ENCODE data around the gene GGN.
A peak's percentile ranks its signal among the peaks of the same experiment; 100 is the strongest.

GGN gene

DNA sequence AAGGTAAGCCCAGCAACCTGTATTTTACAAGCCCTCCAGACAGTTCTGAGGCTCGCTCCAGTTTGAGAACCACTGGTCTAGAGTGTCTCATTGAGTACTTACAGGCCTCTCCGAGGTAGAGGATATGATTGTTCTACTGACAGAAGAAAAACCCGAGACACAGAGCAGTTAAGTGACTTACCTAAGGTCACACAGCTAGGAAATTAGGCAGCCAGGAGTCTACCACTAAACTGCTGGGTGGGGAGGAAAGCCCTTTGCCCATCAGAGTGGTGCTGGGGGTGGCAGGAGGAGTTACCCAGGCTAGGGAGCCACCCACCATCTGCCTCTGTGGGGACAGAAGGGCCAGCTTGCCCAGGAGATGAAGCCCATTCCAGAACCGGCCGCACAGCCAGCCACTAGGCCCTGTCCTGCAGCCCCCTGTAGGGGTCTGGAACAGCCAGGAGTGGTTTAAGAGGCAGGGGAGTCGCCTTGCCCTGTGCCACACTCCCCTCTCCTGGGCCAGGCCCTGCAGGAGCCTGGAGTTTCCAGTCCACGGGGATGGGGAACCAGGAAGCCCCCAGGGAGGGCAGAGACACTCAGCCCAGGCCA, 37.5 kb upstream of the GGN start:
- H3K36me3 ChIP-seq (ENCODE audit: control insufficient read depth, insufficient read depth, low read length) = no peaks in the 10 kb centered on the region
- no peaks in the 10 kb centered on the region for H3K27me3 ChIP-seq (ENCODE audit: control insufficient read depth, insufficient read depth, low read length, poor library complexity, severe bottlenecking)
- H3K4me3 ChIP-seq (ENCODE audit: insufficient read depth, low read depth, low read length) = no peak overlapping the region
- H3K27ac ChIP-seq (ENCODE audit: insufficient read depth, low read depth, low read length, poor library complexity, severe bottlenecking) = no peak overlapping the region
- WGBS, 2 experiments = 83 to 85% methylated on average over 7 of the region's 7 CpGs
- no peaks in the 10 kb centered on the region for H3K9me3 ChIP-seq (ENCODE audit: control insufficient read depth, low read length)
- peaks cover 6% of the 10 kb centered on the region for H3K4me1 ChIP-seq (ENCODE audit: control insufficient read depth, insufficient read depth, low read length)

GRCh38 chr19:38424272-38424671, 36.4 kb upstream of the GGN start:
- Histone ChIP-seq H3K4me3 (ENCODE audit: insufficient read depth, low read depth, low read length) (no peak overlapping the region), H3K27me3 (ENCODE audit: control insufficient read depth, insufficient read depth, low read length, poor library complexity, severe bottlenecking) (no peaks in the 10 kb centered on the region), H3K27ac (ENCODE audit: insufficient read depth, low read depth, low read length, poor library complexity, severe bottlenecking) (no peak overlapping the region), H3K9me3 (ENCODE audit: control insufficient read depth, low read length) (no peaks in the 10 kb centered on the region), H3K4me1 (ENCODE audit: control insufficient read depth, insufficient read depth, low read length) (peaks cover 6% of the 10 kb centered on the region), H3K36me3 (ENCODE audit: control insufficient read depth, insufficient read depth, low read length) (no peaks in the 10 kb centered on the region)
- WGBS, 2 experiments = 86 to 87% methylated on average over 5 of the region's 5 CpGs

DNA sequence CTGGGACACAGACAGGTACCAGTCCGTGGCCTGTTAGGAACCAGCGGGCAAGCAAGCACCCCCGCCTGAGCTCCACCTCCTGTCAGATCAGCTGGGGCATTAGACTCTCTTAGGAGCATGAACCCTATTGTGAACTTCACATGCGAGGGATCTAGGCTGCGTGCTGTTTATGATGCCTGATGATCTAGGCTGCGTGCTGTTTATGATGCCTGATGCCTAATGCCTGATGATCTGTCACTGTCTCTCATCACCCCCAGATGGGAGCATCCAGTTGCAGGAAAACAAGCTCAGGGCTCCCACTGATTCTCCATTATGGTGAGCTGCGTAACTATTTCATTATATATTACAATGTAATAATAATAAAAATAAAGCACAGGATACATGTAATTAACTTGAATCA, 34.6 kb upstream of the GGN start:
- peaks cover 12% of the 10 kb centered on the region for H3K27me3 ChIP-seq (ENCODE audit: control insufficient read depth, insufficient read depth, low read length, poor library complexity, severe bottlenecking)
- no peak overlapping the region for H3K27ac ChIP-seq (ENCODE audit: insufficient read depth, low read depth, low read length, poor library complexity, severe bottlenecking)
- H3K9me3 ChIP-seq (ENCODE audit: control insufficient read depth, low read length) = no peaks in the 10 kb centered on the region
- no peaks in the 10 kb centered on the region for H3K36me3 ChIP-seq (ENCODE audit: control insufficient read depth, insufficient read depth, low read length)
- WGBS, 2 experiments = 90 to 91% methylated on average over 6 of the region's 7 CpGs
- no peak overlapping the region for H3K4me3 ChIP-seq (ENCODE audit: insufficient read depth, low read depth, low read length)
- peaks cover 6% of the 10 kb centered on the region for H3K4me1 ChIP-seq (ENCODE audit: control insufficient read depth, insufficient read depth, low read length)

- 86 to 87% methylated on average over 14 of the region's 14 CpGs for whole genome bisulfite sequencing, 2 experiments
- H3K27me3 ChIP-seq (ENCODE audit: control insufficient read depth, insufficient read depth, low read length, poor library complexity, severe bottlenecking) = peaks cover 12% of the 10 kb centered on the region
- no peaks in the 10 kb centered on the region for H3K9me3 ChIP-seq (ENCODE audit: control insufficient read depth, low read length)
- peaks cover 6% of the 10 kb centered on the region for H3K4me1 ChIP-seq (ENCODE audit: control insufficient read depth, insufficient read depth, low read length)
- no peaks in the 10 kb centered on the region for H3K36me3 ChIP-seq (ENCODE audit: control insufficient read depth, insufficient read depth, low read length)
- H3K4me3 ChIP-seq (ENCODE audit: insufficient read depth, low read depth, low read length) = no peak overlapping the region
- no peak overlapping the region for H3K27ac ChIP-seq (ENCODE audit: insufficient read depth, low read depth, low read length, poor library complexity, severe bottlenecking)
These were observed 34.0 kb upstream of the GGN start for GRCh38 chr19:38421856-38422255.

DNA sequence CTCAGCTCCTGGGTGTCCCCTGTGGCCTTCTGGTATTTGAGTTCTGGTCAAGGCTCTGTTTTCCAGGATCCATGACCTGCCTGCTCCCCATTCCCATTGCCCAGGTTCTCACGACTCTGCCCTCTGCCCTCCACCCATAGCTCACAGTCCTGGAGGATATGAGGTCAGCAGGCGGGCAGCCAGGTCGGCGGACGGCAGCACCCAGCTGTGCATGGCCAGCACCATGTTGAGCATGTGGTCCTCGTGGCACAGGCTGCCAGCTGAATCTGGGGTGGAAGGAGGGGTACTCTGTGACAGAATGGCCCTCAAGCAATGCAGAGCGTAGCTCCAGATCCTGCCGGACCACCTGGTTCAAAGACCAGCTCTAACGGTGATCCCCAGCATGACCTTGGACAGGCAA, 33.1 kb upstream of the GGN start:
- Histone ChIP-seq H3K4me3 (ENCODE audit: insufficient read depth, low read depth, low read length) (no peak overlapping the region), H3K36me3 (ENCODE audit: control insufficient read depth, insufficient read depth, low read length) (no peaks in the 10 kb centered on the region), H3K4me1 (ENCODE audit: control insufficient read depth, insufficient read depth, low read length) (peaks cover 6% of the 10 kb centered on the region), H3K27me3 (ENCODE audit: control insufficient read depth, insufficient read depth, low read length, poor library complexity, severe bottlenecking) (peaks cover 12% of the 10 kb centered on the region), H3K27ac (ENCODE audit: insufficient read depth, low read depth, low read length, poor library complexity, severe bottlenecking) (no peak overlapping the region), H3K9me3 (ENCODE audit: control insufficient read depth, low read length) (no peaks in the 10 kb centered on the region)
- 89 to 90% methylated on average over 9 of the region's 9 CpGs for WGBS, 2 experiments

DNA sequence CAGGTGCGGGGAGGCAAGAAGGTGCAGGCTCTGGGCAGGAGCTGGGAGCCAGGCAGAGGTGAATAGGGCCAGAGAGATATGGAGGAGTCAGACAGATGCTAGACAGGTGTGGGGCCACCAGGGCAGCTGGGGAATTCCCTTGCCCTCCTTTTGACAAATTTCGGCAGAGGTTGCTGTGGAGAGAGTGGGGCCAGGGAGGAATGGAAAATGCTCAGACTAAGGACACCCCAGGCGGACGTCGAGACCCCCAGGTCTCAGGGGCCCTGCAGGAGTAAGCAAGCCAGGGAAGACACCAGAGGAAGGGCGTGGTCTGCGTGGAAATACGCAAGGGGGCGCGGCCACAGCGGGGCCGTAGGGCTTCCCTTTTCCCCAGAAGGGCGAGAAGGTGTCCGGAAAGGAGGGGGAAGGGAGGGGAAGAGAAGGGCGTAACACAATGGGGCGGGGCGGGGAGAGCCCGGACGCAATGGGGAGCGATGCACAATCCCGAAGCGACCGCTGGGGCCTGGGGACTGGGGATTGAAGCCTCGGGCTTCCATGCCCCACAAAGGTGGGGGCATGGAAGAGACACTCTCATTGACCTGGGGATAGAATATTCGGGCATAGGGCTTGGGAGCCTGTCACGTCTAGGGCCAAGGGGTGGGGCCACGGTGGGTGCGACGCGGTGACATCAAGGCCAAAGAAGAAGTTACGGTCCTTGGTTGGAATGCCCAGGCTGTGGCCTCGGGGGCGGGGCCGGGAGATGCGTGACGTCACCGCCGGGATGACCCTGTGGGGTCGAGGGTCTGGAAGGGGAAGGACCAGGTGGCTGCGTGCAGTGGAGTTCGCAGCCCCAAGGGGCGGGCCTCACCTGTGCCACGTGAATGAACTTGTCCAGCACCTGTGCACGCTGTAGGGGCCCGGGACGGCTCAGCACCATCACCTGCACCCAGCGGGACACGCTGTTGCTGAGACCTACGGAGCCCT, 30.0 kb upstream of the GGN start:
- 7 to 8% methylated on average over 49 of the region's 49 CpGs for WGBS, 2 experiments
- Histone ChIP-seq H3K27ac (ENCODE audit: insufficient read depth, low read depth, low read length, poor library complexity, severe bottlenecking) (no peak overlapping the region), H3K9me3 (ENCODE audit: control insufficient read depth, low read length) (no peaks in the 10 kb centered on the region), H3K27me3 (ENCODE audit: control insufficient read depth, insufficient read depth, low read length, poor library complexity, severe bottlenecking) (peaks cover 12% of the 10 kb centered on the region), H3K4me1 (ENCODE audit: control insufficient read depth, insufficient read depth, low read length) (peaks cover 3% of the 10 kb centered on the region), H3K4me3 (ENCODE audit: insufficient read depth, low read depth, low read length) (peak overlapping the region; percentile 44), H3K36me3 (ENCODE audit: control insufficient read depth, insufficient read depth, low read length) (no peaks in the 10 kb centered on the region)

- no peaks in the 10 kb centered on the region for H3K9me3 ChIP-seq (ENCODE audit: control insufficient read depth, low read length)
- peak overlapping the region; percentile 44 for H3K4me3 ChIP-seq (ENCODE audit: insufficient read depth, low read depth, low read length)
- peaks cover 12% of the 10 kb centered on the region for H3K27me3 ChIP-seq (ENCODE audit: control insufficient read depth, insufficient read depth, low read length, poor library complexity, severe bottlenecking)
- H3K27ac ChIP-seq (ENCODE audit: insufficient read depth, low read depth, low read length, poor library complexity, severe bottlenecking) = no peak overlapping the region
- WGBS, 2 experiments = 90 to 91% methylated on average over 8 of the region's 8 CpGs
- peaks cover 5% of the 10 kb centered on the region for H3K4me1 ChIP-seq (ENCODE audit: control insufficient read depth, insufficient read depth, low read length)
- H3K36me3 ChIP-seq (ENCODE audit: control insufficient read depth, insufficient read depth, low read length) = no peaks in the 10 kb centered on the region
These were observed 29.3 kb upstream of the GGN start for GRCh38 chr19:38417146-38417543.

DNA sequence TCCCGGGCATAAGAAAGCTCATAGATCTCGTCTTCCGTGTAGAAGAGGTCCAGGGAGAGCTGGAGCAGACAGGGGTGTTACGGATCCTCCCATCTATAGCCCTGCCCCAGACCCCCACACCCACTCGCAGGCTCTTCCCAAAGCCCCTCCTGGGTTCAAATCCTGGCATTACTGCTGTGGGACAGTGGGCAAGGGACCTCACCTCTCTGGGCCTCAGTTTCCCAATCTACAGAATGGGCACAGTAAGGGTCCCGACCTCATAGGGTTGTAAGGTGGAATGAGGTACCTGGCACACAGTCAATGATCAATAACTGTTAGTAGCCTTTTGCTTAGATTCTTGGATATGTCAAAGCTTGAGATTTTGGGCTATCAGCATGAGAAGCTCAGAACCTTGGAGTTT, 25.6 kb upstream of the GGN start:
- no peak overlapping the region for H3K4me3 ChIP-seq (ENCODE audit: insufficient read depth, low read depth, low read length)
- H3K36me3 ChIP-seq (ENCODE audit: control insufficient read depth, insufficient read depth, low read length) = no peaks in the 10 kb centered on the region
- 93 to 95% methylated on average over 6 of the region's 6 CpGs for WGBS, 2 experiments
- H3K9me3 ChIP-seq (ENCODE audit: control insufficient read depth, low read length) = no peaks in the 10 kb centered on the region
- H3K27ac ChIP-seq (ENCODE audit: insufficient read depth, low read depth, low read length, poor library complexity, severe bottlenecking) = no peak overlapping the region
- H3K4me1 ChIP-seq (ENCODE audit: control insufficient read depth, insufficient read depth, low read length) = peaks cover 5% of the 10 kb centered on the region
- H3K27me3 ChIP-seq (ENCODE audit: control insufficient read depth, insufficient read depth, low read length, poor library complexity, severe bottlenecking) = peaks cover 5% of the 10 kb centered on the region

DNA sequence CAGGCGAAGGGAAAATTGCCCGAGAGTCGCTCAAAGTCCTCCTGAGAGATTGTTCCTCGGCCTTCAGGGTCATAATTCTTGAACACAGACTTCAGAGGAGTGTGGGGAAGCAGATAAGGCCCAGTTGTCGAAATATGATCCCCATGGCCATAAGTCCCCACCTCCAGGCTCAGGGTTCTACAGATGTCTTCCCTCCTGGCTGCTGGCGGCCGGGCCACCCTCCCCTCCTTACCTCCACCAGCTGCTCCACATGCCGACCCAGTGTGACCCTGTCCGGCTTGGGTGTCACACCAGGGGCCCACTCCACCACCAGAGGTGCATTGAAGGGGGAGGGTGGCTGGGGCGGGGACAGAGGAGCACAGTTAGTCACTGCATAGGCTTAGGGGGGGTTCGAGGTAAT, 25.1 kb upstream of the GGN start:
- Histone ChIP-seq H3K36me3 (ENCODE audit: control insufficient read depth, insufficient read depth, low read length) (no peaks in the 10 kb centered on the region), H3K27me3 (ENCODE audit: control insufficient read depth, insufficient read depth, low read length, poor library complexity, severe bottlenecking) (peaks cover under 1% of the 10 kb centered on the region), H3K4me3 (ENCODE audit: insufficient read depth, low read depth, low read length) (no peak overlapping the region), H3K4me1 (ENCODE audit: control insufficient read depth, insufficient read depth, low read length) (peaks cover 5% of the 10 kb centered on the region), H3K9me3 (ENCODE audit: control insufficient read depth, low read length) (no peaks in the 10 kb centered on the region), H3K27ac (ENCODE audit: insufficient read depth, low read depth, low read length, poor library complexity, severe bottlenecking) (no peak overlapping the region)
- 87 to 88% methylated on average over 11 of the region's 11 CpGs for WGBS, 2 experiments

DNA sequence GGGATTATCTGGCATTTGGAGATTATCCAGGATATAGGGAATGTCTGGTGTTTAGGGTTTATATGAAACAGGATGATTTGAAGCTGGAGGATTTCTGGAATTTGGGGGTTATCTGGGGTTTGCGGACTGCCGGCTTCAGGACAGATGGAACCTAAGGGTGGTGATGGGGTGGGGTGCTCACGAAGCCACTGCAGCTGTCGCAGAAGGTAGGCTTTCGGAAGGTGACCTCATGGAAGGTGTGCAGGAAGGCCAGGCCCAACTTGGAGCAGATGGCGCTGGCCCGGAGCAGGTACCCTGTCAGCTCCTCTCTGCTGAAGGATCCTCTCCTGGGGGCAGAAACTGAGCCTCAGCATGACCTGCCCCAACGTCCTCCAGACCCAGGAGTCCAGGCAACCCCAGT, 24.7 kb upstream of the GGN start:
- H3K36me3 ChIP-seq (ENCODE audit: control insufficient read depth, insufficient read depth, low read length) = no peaks in the 10 kb centered on the region
- H3K4me3 ChIP-seq (ENCODE audit: insufficient read depth, low read depth, low read length) = no peak overlapping the region
- no peak overlapping the region for H3K27ac ChIP-seq (ENCODE audit: insufficient read depth, low read depth, low read length, poor library complexity, severe bottlenecking)
- WGBS, 2 experiments = 95 to 96% methylated on average over 8 of the region's 8 CpGs
- no peaks in the 10 kb centered on the region for H3K9me3 ChIP-seq (ENCODE audit: control insufficient read depth, low read length)
- H3K4me1 ChIP-seq (ENCODE audit: control insufficient read depth, insufficient read depth, low read length) = peaks cover 5% of the 10 kb centered on the region
- H3K27me3 ChIP-seq (ENCODE audit: control insufficient read depth, insufficient read depth, low read length, poor library complexity, severe bottlenecking) = no peaks in the 10 kb centered on the region

All from ectodermal cell (in vitro differentiated cells).